ENCODE data around the gene ADM. TPM values are rescaled to one million over a fixed set of nuclear protein-coding genes. Genes with fewer than 3 reads are reported as not detected.

The ADM gene
- polyA plus RNA-seq, 3 donors = 9.5 to 224 (median 20.0) TPM

GRCh38 chr11:10288881-10289764, 15.8 kb upstream of the ADM start:
- Mint-ChIP-seq H3K27ac (peak overlapping the region in 3 of 7 donors; percentile 60 to 83 (median 74)), H3K27me3 (ENCODE audit: low read depth in 3 of 3) (no peaks in the 10 kb centered on the region), H3K36me3 (peaks cover 8 to 14% of the 10 kb centered on the region in 2 donors), H3K4me3 (no peak overlapping the region), H3K9me3 (peaks cover 0 to 2% (median 0%) of the 10 kb centered on the region in 7 donors), H3K4me1 (peaks cover 75% of the 10 kb centered on the region)
- DNase-seq = no peak
- H3K36me3 ChIP-seq (replicated peaks in 1 of 2; ENCODE audit: control insufficient read depth in 1 of 2, insufficient read depth in 2 of 2, low read length in 2 of 2) = no peaks in the 10 kb centered on the region
- H3K4me3 ChIP-seq (replicated peaks in 1 of 3; ENCODE audit: low read depth in 2 of 3, low read length in 3 of 3) = no peak overlapping the region
- WGBS (ENCODE audit: insufficient coverage) = 95% methylated on average over 22 of the region's 24 CpGs
- peaks cover 99% of the 10 kb centered on the region for H3K79me2 ChIP-seq (ENCODE audit: insufficient read depth, low read length)
- peak overlapping the region; percentile 43 to 72 for H3K27ac ChIP-seq (ENCODE audit: low read depth in 1 of 2, low read length in 2 of 2)
- peaks cover 25% of the 10 kb centered on the region for H4K20me1 ChIP-seq (ENCODE audit: insufficient read depth, low read length)
- H3K9me3 ChIP-seq (replicated peaks in 1 of 2; ENCODE audit: control insufficient read depth in 1 of 2, insufficient read depth in 1 of 2, low read length in 2 of 2) = no peaks in the 10 kb centered on the region
- intact Hi-C loops (cut with micrococcal nuclease) = no loop called here
- TF ChIP-seq CTCF (IDR thresholded peaks at IDR 0.05) = no peak
- peaks cover 81 to 90% of the 10 kb centered on the region in 2 donors for H3K4me1 ChIP-seq (ENCODE audit: control insufficient read depth in 1 of 2, insufficient read depth in 2 of 2, low read length in 2 of 2)
- no peak overlapping the region for H3K4me2 ChIP-seq (replicated peaks; ENCODE audit: extremely low read depth, low read length, poor library complexity, severe bottlenecking)
- no peak overlapping the region for H2AFZ ChIP-seq (ENCODE audit: insufficient read depth, low read depth, low read length, poor library complexity, severe bottlenecking)
- H3K27me3 ChIP-seq (ENCODE audit: control insufficient read depth in 2 of 2, insufficient read depth in 2 of 2, low read length in 2 of 2) = no peaks in the 10 kb centered on the region
- H3K9ac ChIP-seq (ENCODE audit: insufficient read depth, low read length, poor library complexity, severe bottlenecking) = no peak overlapping the region

- Histone ChIP-seq H3K36me3 (replicated peaks in 1 of 2; ENCODE audit: control insufficient read depth in 1 of 2, insufficient read depth in 2 of 2, low read length in 2 of 2) (no peaks in the 10 kb centered on the region), H3K27ac (ENCODE audit: low read depth in 1 of 2, low read length in 2 of 2) (peak overlapping the region; percentile 11 to 72), H3K9me3 (replicated peaks in 1 of 2; ENCODE audit: control insufficient read depth in 1 of 2, insufficient read depth in 1 of 2, low read length in 2 of 2) (no peaks in the 10 kb centered on the region), H3K9ac (ENCODE audit: insufficient read depth, low read length, poor library complexity, severe bottlenecking) (no peak overlapping the region), H2AFZ (ENCODE audit: insufficient read depth, low read depth, low read length, poor library complexity, severe bottlenecking) (no peak overlapping the region), H3K79me2 (ENCODE audit: insufficient read depth, low read length) (peaks cover 95% of the 10 kb centered on the region), H3K4me2 (replicated peaks; ENCODE audit: extremely low read depth, low read length, poor library complexity, severe bottlenecking) (peak overlapping the region; percentile 21), H3K27me3 (ENCODE audit: control insufficient read depth in 2 of 2, insufficient read depth in 2 of 2, low read length in 2 of 2) (no peaks in the 10 kb centered on the region), H3K4me3 (replicated peaks in 1 of 3; ENCODE audit: low read depth in 2 of 3, low read length in 3 of 3) (peak overlapping the region in 1 of 3 experiments; percentile 11), H4K20me1 (ENCODE audit: insufficient read depth, low read length) (peaks cover 20% of the 10 kb centered on the region), H3K4me1 (ENCODE audit: control insufficient read depth in 1 of 2, insufficient read depth in 2 of 2, low read length in 2 of 2) (peaks cover 80 to 89% of the 10 kb centered on the region in 2 donors)
- Mint-ChIP-seq H3K36me3 (peaks cover 8 to 14% of the 10 kb centered on the region in 2 donors), H3K4me3 (peak overlapping the region; percentile 45 to 63), H3K27ac (peak overlapping the region; percentile 83 to 93 (median 90)), H3K9me3 (peaks cover 0 to 2% (median 0%) of the 10 kb centered on the region in 7 donors), H3K4me1 (peaks cover 69% of the 10 kb centered on the region), H3K27me3 (ENCODE audit: low read depth in 3 of 3) (no peaks in the 10 kb centered on the region)
- intact Hi-C loops (cut with micrococcal nuclease) = loop anchor here in 1 of 2 donors (10.0 kb wide), 1 partner anchor 1555 kb away; the partner anchor contains the start of gene USP47
- peak in 1 of 3 donors; percentile 43 for DNase-seq
- WGBS (ENCODE audit: insufficient coverage) = 95% methylated on average over 6 of the region's 10 CpGs
- TF ChIP-seq CTCF (IDR thresholded peaks at IDR 0.05) = no peak
These were observed 15.0 kb upstream of the ADM start for GRCh38 chr11:10289765-10290380.

Measured in CD14-positive monocyte (primary cell).